ENCODE measurements around the gene CD19.

DNA sequence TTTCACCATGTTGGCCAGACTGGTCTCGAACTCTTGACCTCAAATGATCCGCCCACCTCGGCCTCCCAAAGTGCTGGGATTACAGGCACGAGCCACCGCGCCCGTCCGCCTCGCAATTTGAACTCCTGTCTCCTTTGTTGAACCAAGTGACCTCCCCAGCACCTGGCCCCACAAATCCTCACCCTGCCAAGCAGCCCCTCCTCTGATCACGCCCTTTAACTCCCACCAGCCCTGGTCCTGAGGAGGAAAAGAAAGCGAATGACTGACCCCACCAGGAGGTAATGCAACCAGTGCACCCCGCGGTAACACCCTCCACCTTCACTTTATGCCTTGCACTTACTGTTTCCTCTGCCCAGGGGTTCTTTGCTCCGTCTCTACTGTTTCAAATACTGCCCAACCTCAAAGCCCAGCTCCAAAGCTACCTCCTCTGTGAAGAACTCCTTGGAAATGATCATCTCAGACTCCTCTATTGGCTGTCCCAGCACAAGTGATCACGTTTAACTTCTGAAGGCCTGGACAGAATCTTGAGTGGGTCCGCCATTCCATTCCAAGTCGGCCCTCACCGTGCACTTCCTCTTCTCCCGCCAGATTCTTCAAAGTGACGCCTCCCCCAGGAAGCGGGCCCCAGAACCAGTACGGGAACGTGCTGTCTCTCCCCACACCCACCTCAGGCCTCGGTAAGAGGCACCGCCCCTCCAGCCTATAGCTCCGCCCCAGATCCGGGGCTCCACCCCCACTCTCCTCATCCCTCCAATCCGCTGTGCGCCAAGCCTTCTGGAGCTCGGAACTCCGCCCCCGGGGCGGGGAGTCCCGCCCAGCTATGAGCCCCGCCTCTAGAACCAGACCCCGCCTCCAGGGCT is 4.4 kb downstream of the CD19 start:
- TF ChIP-seq POLR2A (IDR thresholded peaks at IDR 0.05) = no peak
- TF ChIP-seq, protein P1, sequence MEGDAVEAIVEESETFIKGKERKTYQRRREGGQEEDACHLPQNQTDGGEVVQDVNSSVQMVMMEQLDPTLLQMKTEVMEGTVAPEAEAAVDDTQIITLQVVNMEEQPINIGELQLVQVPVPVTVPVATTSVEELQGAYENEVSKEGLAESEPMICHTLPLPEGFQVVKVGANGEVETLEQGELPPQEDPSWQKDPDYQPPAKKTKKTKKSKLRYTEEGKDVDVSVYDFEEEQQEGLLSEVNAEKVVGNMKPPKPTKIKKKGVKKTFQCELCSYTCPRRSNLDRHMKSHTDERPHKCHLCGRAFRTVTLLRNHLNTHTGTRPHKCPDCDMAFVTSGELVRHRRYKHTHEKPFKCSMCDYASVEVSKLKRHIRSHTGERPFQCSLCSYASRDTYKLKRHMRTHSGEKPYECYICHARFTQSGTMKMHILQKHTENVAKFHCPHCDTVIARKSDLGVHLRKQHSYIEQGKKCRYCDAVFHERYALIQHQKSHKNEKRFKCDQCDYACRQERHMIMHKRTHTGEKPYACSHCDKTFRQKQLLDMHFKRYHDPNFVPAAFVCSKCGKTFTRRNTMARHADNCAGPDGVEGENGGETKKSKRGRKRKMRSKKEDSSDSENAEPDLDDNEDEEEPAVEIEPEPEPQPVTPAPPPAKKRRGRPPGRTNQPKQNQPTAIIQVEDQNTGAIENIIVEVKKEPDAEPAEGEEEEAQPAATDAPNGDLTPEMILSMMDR (IDR thresholded peaks at IDR 0.05) = no peak
